Left renal pelvis (tissue), 4 donors: ENCODE data around the gene COLEC12. TPM values are rescaled to one million over a fixed set of nuclear protein-coding genes. Genes with fewer than 3 reads are reported as not detected.

ENCODE experiments used
- DNase-seq, 4 donors: peaks; one replicate each; pipeline ENCODE4 v3.0.0-alpha.2; 2013; ENCODE audit warnings: low read depth in 4 of 4, low spot score in 3 of 4
- polyA plus RNA-seq, 4 donors: library from polyadenylated mRNA; unstranded; fragments of 120-200 nt; gene quantifications; one replicate each; pipeline ENCODE4 v1.2.1, GENCODE V29; 2013; ENCODE audit not compliant: insufficient read length in 4 of 4

Gene COLEC12
- polyA plus RNA-seq, 4 donors: 20.8 to 36.5 (median 27.9) TPM

- DNase-seq: no peak
These were observed 136.2 kb downstream of the COLEC12 start for GRCh38 chr18:364256-364826.

- DNase-seq: no peak
These were observed 137.0 kb downstream of the COLEC12 start for GRCh38 chr18:363301-364085.

GRCh38 chr18:362311-363290 lies 137.9 kb downstream of the COLEC12 start:
- DNase-seq: no peak

GRCh38 chr18:361941-362310 lies 138.6 kb downstream of the COLEC12 start:
- DNase-seq: no peak

- no peak for DNase-seq
These were observed 139.3 kb downstream of the COLEC12 start for GRCh38 chr18:361100-361732.

- DNase-seq: no peak
These were observed 139.8 kb downstream of the COLEC12 start for GRCh38 chr18:360676-361075.

GRCh38 chr18:356778-357177 lies 143.7 kb downstream of the COLEC12 start:
- DNase-seq: no peak

GRCh38 chr18:355678-356077 lies 144.8 kb downstream of the COLEC12 start:
- DNase-seq: no peak

GRCh38 chr18:354471-354870 lies 146.0 kb downstream of the COLEC12 start:
- DNase-seq: no peak

- no peak for DNase-seq
These were observed 146.5 kb downstream of the COLEC12 start for GRCh38 chr18:354003-354402.

GRCh38 chr18:352438-352837 lies 148.1 kb downstream of the COLEC12 start:
- DNase-seq: no peak

GRCh38 chr18:350953-351572 lies 149.4 kb downstream of the COLEC12 start:
- DNase-seq: no peak

GRCh38 chr18:346600-346999 lies 153.9 kb downstream of the COLEC12 start:
- DNase-seq: no peak

GRCh38 chr18:341102-341501 lies 159.4 kb downstream of the COLEC12 start:
- DNase-seq: no peak

- no peak for DNase-seq
These were observed 160.5 kb downstream of the COLEC12 start for GRCh38 chr18:340044-340443.

GRCh38 chr18:339200-339599 lies 161.3 kb downstream of the COLEC12 start:
- DNase-seq: no peak

- no peak for DNase-seq
These were observed 163.8 kb downstream of the COLEC12 start for GRCh38 chr18:336713-337112.

GRCh38 chr18:335733-336132 lies 164.8 kb downstream of the COLEC12 start:
- DNase-seq: no peak

GRCh38 chr18:334575-335132 lies 165.8 kb downstream of the COLEC12 start:
- DNase-seq: no peak
